A549 (cell line): ENCODE data around the gene FBXO24.

Experiments used
- HOXA7 ChIP-seq: fragments of 250-450 bp; sonication (Bioruptor Pico); IDR thresholded peaks from 2 replicates; pipeline ENCODE4 v1.5.0; 2020; ENCODE audit warnings: mild to moderate bottlenecking, moderate library complexity
- RAD21 ChIP-seq, 2 experiments: fragments of >200 bp in 1 of 2; sonication (Bioruptor Twin) in 1 of 2; formaldehyde crosslinking in 1 of 2; IDR thresholded peaks in 1 of 2; conservative IDR thresholded peaks in 1 of 2; 2 replicates in 1 of 2; 3 replicates in 1 of 2; pipeline ENCODE4 v1.6.1; 2012 to 2018; ENCODE audit warnings: inconsistent platforms in 1 of 2
- TF ChIP-seq, protein P1 (sequence below): fragments of >200 bp; sonication (Bioruptor Twin); formaldehyde crosslinking; IDR thresholded peaks from 3 replicates; pipeline ENCODE4 v1.5.1; 2016

DNA sequence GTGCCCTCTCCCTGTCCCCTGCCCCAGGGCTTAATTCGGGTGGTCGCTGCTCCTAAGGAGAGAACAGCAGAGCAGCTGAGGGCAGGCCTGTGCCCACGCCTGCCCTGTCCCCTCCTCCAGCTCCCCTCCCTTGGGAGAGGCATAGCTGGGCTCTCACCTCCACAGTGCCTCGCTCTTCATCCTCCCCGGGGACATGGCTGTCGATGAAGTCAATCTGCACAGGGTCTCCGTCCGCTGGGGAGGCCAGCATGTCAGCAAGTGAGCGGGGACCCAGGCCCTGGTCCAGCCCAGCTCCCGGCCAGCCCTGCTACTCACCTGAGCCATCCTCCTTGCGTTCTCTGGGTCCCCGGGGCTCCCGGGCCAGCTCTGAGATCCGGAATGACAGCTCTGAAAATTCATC lies 8.6 kb upstream of the FBXO24 start:
- TF ChIP-seq, protein P1, sequence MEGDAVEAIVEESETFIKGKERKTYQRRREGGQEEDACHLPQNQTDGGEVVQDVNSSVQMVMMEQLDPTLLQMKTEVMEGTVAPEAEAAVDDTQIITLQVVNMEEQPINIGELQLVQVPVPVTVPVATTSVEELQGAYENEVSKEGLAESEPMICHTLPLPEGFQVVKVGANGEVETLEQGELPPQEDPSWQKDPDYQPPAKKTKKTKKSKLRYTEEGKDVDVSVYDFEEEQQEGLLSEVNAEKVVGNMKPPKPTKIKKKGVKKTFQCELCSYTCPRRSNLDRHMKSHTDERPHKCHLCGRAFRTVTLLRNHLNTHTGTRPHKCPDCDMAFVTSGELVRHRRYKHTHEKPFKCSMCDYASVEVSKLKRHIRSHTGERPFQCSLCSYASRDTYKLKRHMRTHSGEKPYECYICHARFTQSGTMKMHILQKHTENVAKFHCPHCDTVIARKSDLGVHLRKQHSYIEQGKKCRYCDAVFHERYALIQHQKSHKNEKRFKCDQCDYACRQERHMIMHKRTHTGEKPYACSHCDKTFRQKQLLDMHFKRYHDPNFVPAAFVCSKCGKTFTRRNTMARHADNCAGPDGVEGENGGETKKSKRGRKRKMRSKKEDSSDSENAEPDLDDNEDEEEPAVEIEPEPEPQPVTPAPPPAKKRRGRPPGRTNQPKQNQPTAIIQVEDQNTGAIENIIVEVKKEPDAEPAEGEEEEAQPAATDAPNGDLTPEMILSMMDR: no peak
- TF ChIP-seq HOXA7 (CRISPR knock-in tag): no peak
- no peak for TF ChIP-seq RAD21 (conservative IDR thresholded peaks at IDR 0.05 in 1 of 2, IDR thresholded peaks at IDR 0.05 in 1 of 2)
